22Rv1 (cell line): Measurements from ENCODE around the gene ARMH1.
A peak's percentile ranks its signal among the peaks of the same experiment; 100 is the strongest.

Experiments used
- H3K27ac ChIP-seq: fragments of 450-650 bp; 2 replicates; pipeline ENCODE4 v1.5.1; 2017
- ZFX ChIP-seq: fragments of 450-650 bp; IDR thresholded peaks from 2 replicates; pipeline ENCODE4 v1.6.1; 2017; ENCODE audit warnings: antibody characterized with exemption, borderline replicate concordance
- TF ChIP-seq, protein P1 (sequence below): fragments of 450-650 bp; IDR thresholded peaks from 2 replicates; pipeline ENCODE4 v1.5.1; 2017; ENCODE audit warnings: mild to moderate bottlenecking

ARMH1 gene

GRCh38 chr1:44720281-44720680 is 45.8 kb downstream of the ARMH1 start:
- TF ChIP-seq, protein P1, sequence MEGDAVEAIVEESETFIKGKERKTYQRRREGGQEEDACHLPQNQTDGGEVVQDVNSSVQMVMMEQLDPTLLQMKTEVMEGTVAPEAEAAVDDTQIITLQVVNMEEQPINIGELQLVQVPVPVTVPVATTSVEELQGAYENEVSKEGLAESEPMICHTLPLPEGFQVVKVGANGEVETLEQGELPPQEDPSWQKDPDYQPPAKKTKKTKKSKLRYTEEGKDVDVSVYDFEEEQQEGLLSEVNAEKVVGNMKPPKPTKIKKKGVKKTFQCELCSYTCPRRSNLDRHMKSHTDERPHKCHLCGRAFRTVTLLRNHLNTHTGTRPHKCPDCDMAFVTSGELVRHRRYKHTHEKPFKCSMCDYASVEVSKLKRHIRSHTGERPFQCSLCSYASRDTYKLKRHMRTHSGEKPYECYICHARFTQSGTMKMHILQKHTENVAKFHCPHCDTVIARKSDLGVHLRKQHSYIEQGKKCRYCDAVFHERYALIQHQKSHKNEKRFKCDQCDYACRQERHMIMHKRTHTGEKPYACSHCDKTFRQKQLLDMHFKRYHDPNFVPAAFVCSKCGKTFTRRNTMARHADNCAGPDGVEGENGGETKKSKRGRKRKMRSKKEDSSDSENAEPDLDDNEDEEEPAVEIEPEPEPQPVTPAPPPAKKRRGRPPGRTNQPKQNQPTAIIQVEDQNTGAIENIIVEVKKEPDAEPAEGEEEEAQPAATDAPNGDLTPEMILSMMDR = no peak
- TF ChIP-seq ZFX = no peak
- H3K27ac ChIP-seq = peak overlapping the region; percentile 92

DNA sequence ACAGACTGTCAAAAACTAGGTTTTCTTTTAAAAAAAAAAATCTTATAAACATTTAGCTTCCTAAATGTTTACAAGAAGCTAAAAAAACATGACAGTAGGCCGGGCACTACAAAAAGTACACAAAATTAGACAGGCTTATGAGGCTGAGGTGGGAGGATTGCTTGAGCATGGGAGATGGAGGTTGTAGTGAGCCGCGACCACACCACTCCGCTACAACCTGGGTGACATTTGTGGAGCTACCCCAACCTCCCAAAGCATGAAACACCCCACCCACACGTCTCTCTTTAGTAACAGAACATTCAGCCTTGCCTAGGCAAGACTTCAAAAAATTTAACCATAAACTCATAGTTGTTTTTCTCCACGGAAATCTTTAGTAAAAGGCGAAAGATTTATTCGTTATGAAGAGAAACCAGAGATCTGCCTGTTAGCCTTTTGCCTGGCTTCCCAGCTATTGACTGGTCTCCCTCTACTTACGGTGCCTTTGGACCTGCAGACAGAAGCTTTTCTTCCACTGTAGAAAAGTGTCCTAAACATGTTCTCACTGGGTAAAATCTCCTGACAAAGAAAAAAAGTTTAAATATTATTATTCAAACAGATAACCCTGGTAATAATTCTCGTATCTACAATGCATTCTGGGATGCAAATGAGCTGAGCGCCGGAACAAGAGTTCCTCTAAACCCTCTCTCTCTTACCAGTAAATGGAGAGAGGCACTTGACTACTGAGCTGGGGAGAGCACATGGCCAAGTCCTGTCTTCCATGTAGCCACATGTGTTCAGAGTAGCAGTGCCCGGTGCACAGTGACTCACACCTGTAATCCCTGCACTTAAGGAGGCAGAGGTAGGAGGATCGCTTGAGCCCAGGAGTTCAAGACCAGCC is 47.2 kb downstream of the ARMH1 start:
- H3K27ac ChIP-seq = peak overlapping the region; percentile 92
- no peak for TF ChIP-seq ZFX
- TF ChIP-seq, protein P1 = no peak

DNA sequence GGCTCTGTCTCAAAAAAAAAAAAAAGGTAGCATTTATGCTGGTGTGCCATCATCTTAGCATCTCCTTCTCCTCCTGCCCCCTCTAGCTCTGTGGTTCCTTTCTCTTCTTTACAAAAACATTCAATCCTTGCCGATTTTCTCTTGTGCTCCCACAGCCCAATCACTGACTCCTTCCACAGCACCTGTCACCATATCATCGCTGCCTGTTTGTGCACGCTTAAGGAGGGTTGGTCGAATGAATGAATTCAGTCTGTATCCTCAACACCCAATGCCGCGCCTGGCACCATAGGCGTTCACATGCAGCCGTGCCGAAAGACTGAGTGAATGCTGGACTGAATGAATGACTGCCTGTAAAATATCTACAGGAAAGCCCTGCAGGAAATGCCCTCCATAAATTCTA is 48.5 kb downstream of the ARMH1 start:
- peak overlapping the region; percentile 92; the same call in 1 of the 2 replicates for H3K27ac ChIP-seq

GRCh38 chr1:44723496-44724295 is 49.2 kb downstream of the ARMH1 start:
- peak overlapping the region; percentile 92; the same call in 1 of the 2 replicates for H3K27ac ChIP-seq
- no peak for TF ChIP-seq ZFX
- TF ChIP-seq, protein P1 = no peak

More for the DNA sequence above, 48.5 kb downstream of the ARMH1 start:
- TF ChIP-seq ZFX = no peak
- TF ChIP-seq, protein P1 = no peak

- no peak for TF ChIP-seq ZFX
- TF ChIP-seq, protein P1 = no peak
- H3K27ac ChIP-seq = no peak overlapping the region
Measured at GRCh38 chr1:44724296-44724954, 49.9 kb downstream of the ARMH1 start.

GRCh38 chr1:44724955-44725698 is 50.6 kb downstream of the ARMH1 start:
- no peak for TF ChIP-seq ZFX
- TF ChIP-seq, protein P1 = no peak
- no peak overlapping the region for H3K27ac ChIP-seq
